Gastroesophageal sphincter (tissue), 4 donors: Measurements from ENCODE around the gene NDUFB7. TPM values are rescaled to one million over a fixed set of nuclear protein-coding genes. Genes with fewer than 3 reads are reported as not detected.

Experiments
- ATAC-seq: fragments of 150-250 bp; one replicate; pipeline ENCODE4 v1.9.1; 2016; ENCODE audit warnings: mild to moderate bottlenecking, moderate library complexity
- H3K27ac ChIP-seq, 4 donors: fragments of 200-600 bp; sonication (generic) in 3 of 4; 1 replicate in 3 of 4; 2 replicates in 1 of 4; pipeline ENCODE4 v1.5.1; 2016 to 2019
- H3K27me3 ChIP-seq: fragments of 200-600 bp; sonication (generic); one replicate; pipeline ENCODE4 v1.5.1; 2019
- H3K36me3 ChIP-seq, 2 donors: fragments of 200-600 bp; sonication (generic); one replicate each; pipeline ENCODE4 v1.5.1; 2019; ENCODE audit warnings: control low read depth in 1 of 2
- H3K4me1 ChIP-seq, 3 donors: fragments of 200-600 bp; sonication (generic); 1 replicate in 2 of 3; 2 replicates in 1 of 3; pipeline ENCODE4 v1.5.1; 2016 to 2019; ENCODE audit warnings: control low read depth in 2 of 3
- H3K4me3 ChIP-seq, 2 donors: fragments of 200-600 bp; sonication (generic); one replicate each; pipeline ENCODE4 v1.5.1; 2019; ENCODE audit warnings: mild to moderate bottlenecking in 1 of 2, moderate library complexity in 1 of 2
- H3K9me3 ChIP-seq, 3 donors: fragments of 200-600 bp; sonication (generic); one replicate each; pipeline ENCODE4 v1.5.1; 2017 to 2019; ENCODE audit warnings: control low read depth in 2 of 3
- EP300 ChIP-seq: sonication (generic); formaldehyde crosslinking; IDR thresholded peaks from one replicate; pipeline ENCODE4 v1.6.1; 2017; ENCODE audit warnings: antibody characterized with exemption, mild to moderate bottlenecking
- POLR2A ChIP-seq, 2 donors: fragments of 450-650 bp; IDR thresholded peaks; one replicate each; pipeline ENCODE4 v1.6.1; 2017; ENCODE audit warnings: antibody characterized with exemption in 2 of 2, mild to moderate bottlenecking in 2 of 2, moderate library complexity in 1 of 2
- POLR2AphosphoS5 ChIP-seq: sonication (generic); formaldehyde crosslinking; IDR thresholded peaks from one replicate; pipeline ENCODE4 v1.6.1; 2017; ENCODE audit warnings: antibody characterized with exemption
- WGBS, 2 donors: methylation state at CpG; one replicate each; pipeline ENCODE4 v1.1.5; 2018; ENCODE audit warnings: low coverage in 1 of 2; 5-methylcytosine and 5-hydroxymethylcytosine counted together
- total RNA-seq, 4 donors: library from RNA; depleted of rRNA; stranded (reverse); fragments of >200 nt; gene quantifications; one replicate each; pipeline ENCODE4 v1.1.0, GENCODE V29; 2016
- TF ChIP-seq, protein P1 (sequence below), 4 experiments: fragments of 200-600 bp in 2 of 4; fragments of 450-650 bp in 2 of 4; sonication (generic) in 1 of 4; IDR thresholded peaks; one replicate each; pipeline ENCODE4 v1.5.1; 2017 to 2019; ENCODE audit warnings: antibody characterized with exemption in 4 of 4, mild to moderate bottlenecking in 2 of 4, moderate library complexity in 2 of 4

NDUFB7 gene
- total RNA-seq, 4 donors from 2014 or later, result 251 to 393 (median 330) TPM

DNA sequence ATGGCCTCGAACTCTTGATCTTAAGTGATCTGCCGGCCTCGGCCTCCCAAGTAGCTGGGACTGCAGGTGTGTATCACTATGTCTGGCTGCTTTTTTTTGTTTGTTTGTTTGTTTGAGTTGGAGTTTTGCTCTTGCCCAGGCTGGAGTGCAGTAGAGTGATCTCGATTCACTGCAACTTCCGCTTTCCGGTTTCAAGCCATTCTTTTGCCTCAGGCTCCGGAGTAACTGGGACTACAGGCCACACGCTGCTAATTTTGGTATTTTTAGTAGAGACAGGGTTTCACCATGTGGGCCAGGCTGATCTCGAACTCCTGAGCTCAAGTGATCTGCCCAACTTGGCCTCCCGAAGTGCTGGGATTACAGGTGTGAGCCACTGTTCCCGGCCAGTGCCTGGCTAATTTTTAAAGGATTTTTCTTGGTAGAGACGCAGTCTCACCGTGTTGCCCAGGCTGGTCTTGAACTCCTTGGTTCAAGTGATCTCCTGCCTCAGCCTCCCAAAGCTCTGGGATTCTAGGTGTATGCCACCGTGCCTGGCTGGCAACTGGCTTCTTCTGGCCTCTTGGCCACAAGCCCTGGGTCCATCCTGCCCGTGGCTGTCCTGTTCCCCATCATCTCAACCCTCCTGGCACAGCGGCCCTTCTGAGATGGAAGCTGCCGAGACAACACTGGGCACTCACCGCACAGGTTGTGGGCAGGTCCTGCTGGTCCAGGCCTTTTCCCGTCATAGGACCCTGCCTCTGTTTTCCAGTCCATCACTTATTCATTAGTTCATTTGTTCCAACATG lies 30.9 kb downstream of the NDUFB7 start:
- WGBS, 2 donors, result 89 to 100% methylated on average over 3 to 19 of the region's 19 CpGs
- ATAC-seq, result no peak
- Histone ChIP-seq H3K36me3 (no peaks in the 10 kb centered on the region), H3K27ac (no peak overlapping the region), H3K4me3 (no peak overlapping the region), H3K4me1 (peaks cover 0 to 34% (median 0%) of the 10 kb centered on the region in 3 donors), H3K27me3 (no peaks in the 10 kb centered on the region), H3K9me3 (no peaks in the 10 kb centered on the region)
- TF ChIP-seq POLR2AphosphoS5 (no peak), EP300 (no peak)
- TF ChIP-seq, protein P1, sequence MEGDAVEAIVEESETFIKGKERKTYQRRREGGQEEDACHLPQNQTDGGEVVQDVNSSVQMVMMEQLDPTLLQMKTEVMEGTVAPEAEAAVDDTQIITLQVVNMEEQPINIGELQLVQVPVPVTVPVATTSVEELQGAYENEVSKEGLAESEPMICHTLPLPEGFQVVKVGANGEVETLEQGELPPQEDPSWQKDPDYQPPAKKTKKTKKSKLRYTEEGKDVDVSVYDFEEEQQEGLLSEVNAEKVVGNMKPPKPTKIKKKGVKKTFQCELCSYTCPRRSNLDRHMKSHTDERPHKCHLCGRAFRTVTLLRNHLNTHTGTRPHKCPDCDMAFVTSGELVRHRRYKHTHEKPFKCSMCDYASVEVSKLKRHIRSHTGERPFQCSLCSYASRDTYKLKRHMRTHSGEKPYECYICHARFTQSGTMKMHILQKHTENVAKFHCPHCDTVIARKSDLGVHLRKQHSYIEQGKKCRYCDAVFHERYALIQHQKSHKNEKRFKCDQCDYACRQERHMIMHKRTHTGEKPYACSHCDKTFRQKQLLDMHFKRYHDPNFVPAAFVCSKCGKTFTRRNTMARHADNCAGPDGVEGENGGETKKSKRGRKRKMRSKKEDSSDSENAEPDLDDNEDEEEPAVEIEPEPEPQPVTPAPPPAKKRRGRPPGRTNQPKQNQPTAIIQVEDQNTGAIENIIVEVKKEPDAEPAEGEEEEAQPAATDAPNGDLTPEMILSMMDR (IDR thresholded peaks at IDR 0.05), result no peak

DNA sequence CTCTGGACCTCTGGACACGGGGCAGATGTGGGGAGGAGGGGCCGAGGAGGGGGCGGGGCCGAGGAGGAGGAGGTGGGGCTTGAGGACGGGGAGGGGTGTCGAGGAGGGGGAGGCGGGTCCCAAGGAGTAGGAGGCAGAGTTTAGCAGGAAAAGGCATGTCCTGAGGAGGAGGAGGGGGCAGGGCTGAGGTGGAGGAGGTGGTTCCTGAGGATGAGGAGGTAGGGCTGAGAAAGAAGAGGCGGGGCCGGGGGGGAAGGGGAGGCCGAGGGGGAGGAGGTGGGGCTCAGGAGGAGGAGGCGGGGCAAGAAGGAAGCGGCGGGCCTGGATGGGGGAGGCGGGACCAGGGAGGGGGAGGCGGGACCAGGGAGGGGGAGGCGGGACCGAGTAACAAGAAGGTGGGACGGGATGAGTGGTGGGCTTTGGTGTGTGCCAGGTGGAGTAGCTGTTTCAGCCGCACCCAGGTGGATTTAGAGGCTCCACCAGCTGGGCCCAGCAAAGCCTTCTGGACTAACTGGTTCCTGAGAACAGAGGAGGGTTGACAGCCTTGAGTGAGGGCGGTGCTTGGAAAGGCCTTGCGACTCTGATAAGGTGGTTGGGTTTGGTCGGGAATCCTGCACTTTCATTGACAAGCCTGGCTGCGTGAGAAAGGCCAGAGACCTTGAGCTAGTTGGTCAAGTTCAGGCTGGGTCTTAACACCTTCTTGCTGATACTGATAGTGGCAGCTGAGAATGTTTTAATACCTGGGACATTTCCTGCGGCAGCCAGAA lies 34.8 kb downstream of the NDUFB7 start:
- H3K4me3 ChIP-seq, result peak overlapping the region in 1 of 2 donors; percentile 25
- ATAC-seq, result peak; percentile 85
- WGBS, 2 donors, result 18 to 42% methylated on average over 9 to 11 of the region's 24 CpGs
- H3K27ac ChIP-seq, result peak overlapping the region in 3 of 4 donors; percentile 38 to 43 (median 41)
- no peak for TF ChIP-seq POLR2AphosphoS5
- H3K36me3 ChIP-seq, result peaks cover 0 to 5% of the 10 kb centered on the region in 2 donors
- peaks cover 0 to 18% (median under 1%) of the 10 kb centered on the region in 3 donors for H3K4me1 ChIP-seq
- no peaks in the 10 kb centered on the region for H3K27me3 ChIP-seq
- no peaks in the 10 kb centered on the region for H3K9me3 ChIP-seq

DNA sequence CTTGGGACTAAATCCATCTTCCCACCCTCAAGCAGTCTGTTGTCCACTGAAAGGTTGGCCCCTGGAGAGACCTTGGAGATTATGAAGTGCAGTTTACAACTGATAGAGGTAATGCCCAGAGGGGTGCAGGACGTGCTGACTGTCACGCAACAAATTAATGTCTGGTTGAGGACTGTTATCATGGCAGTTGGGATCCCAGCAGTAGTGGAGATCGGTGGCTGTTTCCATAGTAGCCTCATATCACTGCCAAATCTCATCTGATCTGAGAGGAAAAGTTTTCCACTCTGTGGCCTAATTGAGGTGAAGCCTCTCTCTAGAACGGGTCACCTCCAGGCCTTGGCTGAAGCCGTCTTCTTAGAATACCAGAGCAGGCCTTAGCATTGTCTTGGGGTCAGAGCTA lies 38.4 kb downstream of the NDUFB7 start:
- H3K27ac ChIP-seq, result no peak overlapping the region
- peaks cover 0 to 5% of the 10 kb centered on the region in 2 donors for H3K36me3 ChIP-seq
- no peak overlapping the region for H3K4me3 ChIP-seq
- H3K9me3 ChIP-seq, result no peaks in the 10 kb centered on the region
- 67 to 94% methylated on average over 5 of the region's 5 CpGs for WGBS, 2 donors
- no peaks in the 10 kb centered on the region for H3K27me3 ChIP-seq
- peaks cover 0 to 45% (median 10%) of the 10 kb centered on the region in 3 donors for H3K4me1 ChIP-seq
- ATAC-seq, result no peak
- TF ChIP-seq EP300 (no peak), POLR2AphosphoS5 (no peak), POLR2A (IDR thresholded peaks at IDR 0.05) (no peak)
- TF ChIP-seq, protein P1 (IDR thresholded peaks at IDR 0.05), result no peak

DNA sequence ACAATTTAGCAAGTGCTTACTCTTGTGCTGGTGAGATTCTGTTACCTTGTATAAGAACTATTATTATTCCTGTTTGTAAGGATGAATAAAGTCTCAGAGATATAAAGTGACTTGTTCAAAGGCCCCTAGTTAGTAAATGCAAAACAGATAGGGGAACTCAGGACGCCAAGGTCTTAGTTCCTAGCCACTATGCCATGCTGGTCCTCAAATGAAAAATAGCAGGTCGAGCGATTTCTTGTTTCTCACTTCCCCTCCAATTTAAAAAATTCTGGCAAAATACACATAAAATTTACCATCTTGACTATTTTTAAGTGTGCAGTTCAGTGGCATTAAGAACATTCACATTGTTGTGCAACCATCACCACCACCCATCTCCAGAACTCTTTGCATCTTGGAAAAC lies 41.4 kb downstream of the NDUFB7 start:
- peak overlapping the region in 2 of 4 donors; percentile 95 to 96 for H3K27ac ChIP-seq
- TF ChIP-seq POLR2A (IDR thresholded peaks at IDR 0.05) (no peak), EP300 (no peak), POLR2AphosphoS5 (no peak)
- TF ChIP-seq, protein P1 (IDR thresholded peaks at IDR 0.05), result no peak
- WGBS, 2 donors, result 65 to 72% methylated on average over 3 of the region's 3 CpGs

DNA sequence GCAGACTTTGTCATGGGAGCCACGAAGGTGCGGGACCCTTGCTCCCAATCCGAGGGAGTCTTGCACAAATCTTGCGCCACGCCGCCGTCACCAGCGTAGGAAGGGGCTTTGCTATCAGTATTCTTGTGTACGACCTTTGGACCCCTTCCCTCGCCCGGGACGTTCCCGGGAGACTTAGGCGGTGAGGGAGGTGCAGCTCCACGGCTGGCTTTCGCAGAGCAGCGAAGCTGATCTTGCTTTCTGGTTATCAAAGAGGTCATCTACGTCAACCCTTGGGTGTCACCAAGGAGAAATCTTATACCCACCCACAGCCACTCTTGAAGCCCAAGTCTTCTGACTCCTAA lies 41.9 kb downstream of the NDUFB7 start:
- TF ChIP-seq POLR2AphosphoS5 (no peak), POLR2A (IDR thresholded peaks at IDR 0.05) (no peak), EP300 (no peak)
- TF ChIP-seq, protein P1 (IDR thresholded peaks at IDR 0.05), result no peak
- WGBS, 2 donors, result 0% methylated on average over 9 to 13 of the region's 18 CpGs
- H3K9me3 ChIP-seq, result no peaks in the 10 kb centered on the region
- no peak for ATAC-seq
- H3K4me3 ChIP-seq, result peak overlapping the region; percentile 36 to 82
- peaks cover 0 to 37% (median 10%) of the 10 kb centered on the region in 3 donors for H3K4me1 ChIP-seq
- H3K27me3 ChIP-seq, result no peaks in the 10 kb centered on the region
- peaks cover 0 to 5% of the 10 kb centered on the region in 2 donors for H3K36me3 ChIP-seq
- peak overlapping the region; percentile 50 to 96 (median 95) for H3K27ac ChIP-seq

More for the DNA sequence above, 41.4 kb downstream of the NDUFB7 start:
- Histone ChIP-seq H3K27me3 (no peaks in the 10 kb centered on the region), H3K36me3 (peaks cover 0 to 5% of the 10 kb centered on the region in 2 donors), H3K4me3 (peak overlapping the region; percentile 36 to 82), H3K9me3 (no peaks in the 10 kb centered on the region), H3K4me1 (peaks cover 0 to 37% (median 10%) of the 10 kb centered on the region in 3 donors)
- no peak for ATAC-seq
